ENCODE results near the gene RNF113B.

GRCh38 chr13:98147521-98147920, 29.5 kb downstream of the RNF113B start:
- no peak for TF ChIP-seq CTCF (conservative IDR thresholded peaks at IDR 0.05; ENCODE audit: low read depth in 2 of 2)
- no peak for TF ChIP-seq POLR2AphosphoS5 (IDR thresholded peaks at IDR 0.05; ENCODE audit: low read depth)
- no peak for TF ChIP-seq EZH2phosphoT487 (IDR thresholded peaks at IDR 0.05; ENCODE audit: unreplicated experiment)
- no peak for TF ChIP-seq ZNF114 (CRISPR knock-in tag; IDR thresholded peaks at IDR 0.05)
- no peak for TF ChIP-seq EZH2 (IDR thresholded peaks at IDR 0.05; ENCODE audit: low read depth, unreplicated experiment)
- TF ChIP-seq REST (IDR thresholded peaks at IDR 0.05; ENCODE audit: unreplicated experiment), result no peak
- no peak for TF ChIP-seq ZNF331 (CRISPR knock-in tag; IDR thresholded peaks at IDR 0.05; ENCODE audit: low read depth)
